Stimulated activated CD8-positive, alpha-beta memory T cell treated with anti-CD3 and anti-CD28 coated beads, Interleukin-2, amount 100 ng/mL, for 48 hours (primary cell): Measurements from ENCODE around the gene CELF5.
"Not testable (repeated sequence)": the region's sequence is repeated elsewhere in the genome, so short reads cannot be mapped to it uniquely, and the experiment has no call there.

Experiments used
- DNase-seq, 2 donors: peaks; one replicate each; pipeline ENCODE4 v3.0.0-alpha.2; 2020; ENCODE audit warnings: low read depth in 2 of 2

CELF5 gene

DNA sequence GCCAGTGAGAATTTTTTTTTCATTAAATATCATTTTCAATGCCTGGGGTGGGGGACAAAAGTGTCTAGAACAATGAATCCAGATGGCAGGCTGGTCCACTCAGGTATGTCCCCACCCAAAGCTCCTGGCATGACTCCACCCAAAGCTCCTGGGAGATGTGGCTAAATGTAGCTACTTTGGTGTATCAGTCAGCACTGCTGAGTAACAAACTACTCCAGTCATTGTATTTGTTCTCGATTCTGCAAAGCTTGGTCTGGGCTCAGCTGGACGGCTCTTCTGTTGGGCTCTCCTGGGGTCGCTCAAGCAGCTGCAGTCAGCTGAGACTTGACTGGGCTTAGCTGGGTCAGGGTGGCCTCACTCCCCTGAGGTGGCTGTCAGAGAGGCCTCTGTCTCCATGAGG is 48.5 kb downstream of the CELF5 start:
- DNase-seq, result no peak

- no peak for DNase-seq
Observed at GRCh38 chr19:3274245-3274941, 49.9 kb downstream of the CELF5 start.

DNA sequence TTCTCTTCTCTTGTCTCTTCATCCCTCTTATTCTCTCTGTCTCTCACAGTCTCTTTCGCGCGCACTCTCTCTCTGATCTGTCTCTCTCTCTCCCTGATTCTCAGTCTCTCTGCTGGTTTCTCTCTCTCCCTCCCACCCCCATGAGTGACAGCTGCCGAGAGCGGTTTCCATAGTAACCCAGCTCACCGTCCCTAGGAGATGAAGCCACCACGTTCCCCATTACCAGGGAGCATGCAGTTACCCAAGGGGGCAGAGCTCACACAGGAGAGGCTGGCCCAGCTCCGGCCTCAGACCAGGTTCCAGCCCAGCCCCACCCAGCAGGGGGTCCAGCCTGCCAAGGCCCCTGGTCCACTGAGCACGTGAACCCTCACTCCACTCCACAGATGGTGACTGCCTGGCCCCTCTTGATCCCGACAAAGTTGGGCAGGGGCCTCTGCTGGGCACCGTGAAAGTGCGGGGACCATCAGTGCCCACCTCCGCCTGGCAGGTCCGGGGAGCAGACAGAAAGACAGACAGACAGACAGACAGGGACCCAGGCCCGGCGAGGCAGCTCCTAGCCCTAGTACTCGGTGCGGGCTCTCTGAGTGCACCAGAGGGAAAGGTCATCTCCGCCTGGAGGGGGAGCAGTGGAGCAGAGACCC is 50.6 kb downstream of the CELF5 start:
- peak in 1 of 2 donors; percentile 28 for DNase-seq

DNA sequence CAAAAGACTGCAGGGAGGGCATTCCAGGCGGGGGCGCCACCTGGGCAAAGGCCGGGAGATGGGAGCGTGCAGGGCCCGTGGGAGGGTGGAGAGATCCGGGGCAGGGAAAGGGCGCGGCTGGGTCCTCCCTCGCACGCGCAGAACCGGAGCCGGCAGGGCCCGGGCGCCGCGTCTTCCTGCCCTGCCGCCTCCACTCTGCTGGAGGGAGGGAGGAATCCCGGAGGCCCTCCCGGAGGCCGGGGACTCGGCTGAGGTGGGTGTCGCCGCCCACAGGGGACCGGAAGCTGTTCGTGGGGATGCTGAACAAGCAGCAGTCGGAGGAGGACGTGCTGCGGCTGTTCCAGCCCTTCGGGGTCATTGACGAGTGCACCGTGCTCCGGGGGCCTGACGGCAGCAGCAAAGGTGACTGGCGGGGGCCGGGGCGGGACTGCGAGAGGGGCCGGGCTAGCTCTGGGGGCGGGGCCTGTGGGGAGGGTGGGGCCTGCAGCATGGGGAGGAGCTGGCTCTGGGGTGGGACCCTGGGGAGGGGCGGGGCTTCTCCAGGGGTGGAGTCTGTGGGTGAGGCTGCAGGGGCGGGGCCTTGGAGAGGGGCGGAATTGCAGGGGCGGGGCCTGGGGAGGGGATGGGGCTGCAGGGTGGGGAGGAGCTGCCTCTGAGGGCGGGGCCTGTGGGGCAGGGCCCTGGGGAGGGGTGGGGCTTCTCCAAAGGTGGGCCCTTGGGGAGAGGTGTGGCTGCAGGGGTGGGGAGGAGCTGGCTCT is 51.3 kb downstream of the CELF5 start:
- DNase-seq, result peak; percentile 87 to 92

DNA sequence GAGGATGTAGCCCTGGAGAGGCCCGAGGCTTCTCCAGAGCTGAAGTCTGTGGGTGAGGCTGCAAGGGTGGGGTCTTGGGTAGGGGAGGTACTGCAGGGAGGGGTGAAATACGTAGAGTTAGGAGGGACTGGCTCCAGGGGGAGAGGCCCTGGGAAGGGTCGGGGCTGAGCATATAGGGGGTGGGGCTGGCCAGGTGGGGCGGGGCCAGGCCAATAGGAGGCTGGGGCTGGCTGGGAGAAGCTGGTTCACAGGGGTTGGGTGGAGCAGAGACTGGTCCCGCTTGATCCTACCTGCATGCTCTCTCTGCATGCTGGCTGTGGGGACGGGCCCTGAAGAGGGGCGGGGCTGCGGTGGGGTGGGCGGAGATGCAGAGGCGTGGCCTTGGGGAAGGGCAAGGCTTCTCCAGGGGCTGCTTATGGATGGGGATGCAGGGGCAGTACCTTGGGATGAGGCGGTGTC is 51.9 kb downstream of the CELF5 start:
- peak in 1 of 2 donors; percentile 39 for DNase-seq

GRCh38 chr19:3277649-3278048 is 53.2 kb downstream of the CELF5 start:
- DNase-seq, result no peak

- no peak for DNase-seq
Observed at GRCh38 chr19:3278294-3278693, 53.8 kb downstream of the CELF5 start.

DNA sequence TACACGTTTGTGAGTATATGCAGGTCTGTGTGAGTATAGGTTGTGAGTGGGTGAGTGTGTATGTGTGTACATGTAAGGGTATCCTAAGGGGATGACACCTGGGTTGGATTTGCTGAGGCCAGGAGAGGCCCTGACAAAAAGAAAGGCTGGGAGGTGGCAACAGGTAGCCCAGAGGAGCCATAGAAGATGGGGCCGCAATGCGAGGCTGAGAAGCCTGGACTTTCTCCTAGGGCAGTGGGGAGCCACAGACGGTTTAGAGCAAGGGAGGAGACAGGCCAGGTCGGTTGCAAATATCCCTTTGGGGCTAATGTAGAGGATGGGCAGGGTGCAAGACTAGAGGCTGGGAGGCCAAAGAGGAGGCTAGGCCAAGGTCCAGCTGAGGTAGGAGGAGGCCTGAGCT is 54.3 kb downstream of the CELF5 start:
- DNase-seq, result no peak

- DNase-seq, result no peak
Observed at GRCh38 chr19:3279306-3279705, 54.8 kb downstream of the CELF5 start.

- DNase-seq, result no peak
Observed at GRCh38 chr19:3281026-3281425, 56.6 kb downstream of the CELF5 start.

GRCh38 chr19:3282155-3282554 is 57.7 kb downstream of the CELF5 start:
- DNase-seq, result no peak

- DNase-seq, result no peak
Observed at GRCh38 chr19:3282564-3282963, 58.1 kb downstream of the CELF5 start.

GRCh38 chr19:3283246-3283751 is 58.8 kb downstream of the CELF5 start:
- no peak for DNase-seq

DNA sequence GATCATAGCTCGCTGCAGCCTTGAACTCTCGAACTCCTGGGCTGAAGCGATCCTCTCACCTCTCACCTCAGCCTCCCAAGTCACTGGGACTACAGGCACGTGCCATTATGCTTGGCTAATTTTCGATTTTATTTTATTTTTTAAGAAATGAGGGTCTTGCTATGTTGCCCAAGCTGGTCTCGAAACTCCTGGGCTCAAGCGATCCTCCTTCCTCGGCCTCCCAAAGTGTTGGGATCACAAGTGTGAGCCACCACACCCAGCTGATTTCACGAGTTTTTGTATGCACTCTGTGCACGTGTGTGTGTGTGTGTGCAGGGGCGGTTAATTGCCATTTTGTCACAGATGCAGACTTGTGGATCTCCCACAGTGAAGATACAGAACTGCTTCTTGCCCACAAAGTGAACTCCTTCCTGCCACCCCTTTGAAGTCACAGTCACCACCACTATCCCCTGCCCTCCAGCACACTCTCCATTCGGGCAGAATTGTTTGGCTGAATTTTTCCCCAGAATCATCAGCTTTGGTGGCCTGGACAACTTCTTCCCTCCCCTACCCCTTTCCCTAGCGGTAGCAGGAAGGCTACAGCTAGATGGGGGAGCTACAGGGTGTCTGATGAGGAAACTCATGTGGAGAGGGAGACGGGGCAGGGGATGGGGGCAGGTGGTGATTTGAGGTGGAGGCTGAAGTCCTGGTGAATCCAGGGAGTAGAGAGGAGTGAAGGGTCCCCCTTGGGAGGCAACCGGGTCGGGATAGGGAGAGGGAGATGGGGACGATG is 59.6 kb downstream of the CELF5 start:
- DNase-seq, result no peak

DNA sequence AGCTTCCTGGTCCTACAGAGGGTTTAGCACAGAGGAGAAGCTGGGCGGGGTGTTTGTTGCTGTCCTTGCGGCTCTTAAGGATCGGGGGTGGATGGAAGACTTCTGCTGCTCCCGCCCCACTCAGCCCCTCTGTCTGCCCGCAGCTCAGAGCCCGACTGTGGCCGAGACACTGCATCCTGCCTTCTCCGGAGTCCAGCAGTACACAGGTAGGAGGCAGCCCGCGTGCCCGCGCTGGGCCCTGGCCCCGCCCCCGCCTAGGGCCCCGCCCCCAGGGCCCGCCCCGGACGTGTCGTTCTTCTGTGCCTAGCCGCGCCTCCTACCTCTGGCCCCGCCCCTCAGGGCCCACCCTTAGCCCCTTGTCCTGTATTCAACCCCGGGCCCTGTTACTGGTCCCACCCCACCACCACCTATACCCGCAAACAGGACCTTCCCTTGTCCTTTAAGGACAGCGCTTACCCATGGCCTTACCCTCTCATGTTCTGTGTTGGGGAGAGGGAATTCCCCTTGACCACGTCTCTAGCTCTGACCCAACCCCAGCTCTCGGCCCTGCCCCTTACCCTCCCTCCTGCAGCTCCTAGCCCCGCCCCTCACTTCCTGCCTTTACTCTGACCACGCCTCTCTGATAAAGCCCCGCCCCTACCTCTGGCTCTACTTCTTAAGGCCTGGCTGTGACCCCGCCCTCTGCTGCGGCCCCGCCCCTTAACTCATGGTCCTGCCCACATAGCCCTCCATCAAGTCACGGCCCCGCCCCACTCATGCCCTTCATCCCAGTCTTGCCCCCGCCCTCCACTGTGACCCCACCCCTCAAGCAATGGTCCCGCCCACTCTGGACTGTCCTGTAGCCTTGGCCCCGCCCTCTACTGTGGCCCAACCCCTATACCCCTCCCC is 60.5 kb downstream of the CELF5 start:
- peak; percentile 68 to 82 for DNase-seq

GRCh38 chr19:3285647-3286176 is 61.3 kb downstream of the CELF5 start:
- peak in 1 of 2 donors; percentile 32 for DNase-seq

- no peak for DNase-seq
Observed at GRCh38 chr19:3287814-3288213, 63.4 kb downstream of the CELF5 start.

DNA sequence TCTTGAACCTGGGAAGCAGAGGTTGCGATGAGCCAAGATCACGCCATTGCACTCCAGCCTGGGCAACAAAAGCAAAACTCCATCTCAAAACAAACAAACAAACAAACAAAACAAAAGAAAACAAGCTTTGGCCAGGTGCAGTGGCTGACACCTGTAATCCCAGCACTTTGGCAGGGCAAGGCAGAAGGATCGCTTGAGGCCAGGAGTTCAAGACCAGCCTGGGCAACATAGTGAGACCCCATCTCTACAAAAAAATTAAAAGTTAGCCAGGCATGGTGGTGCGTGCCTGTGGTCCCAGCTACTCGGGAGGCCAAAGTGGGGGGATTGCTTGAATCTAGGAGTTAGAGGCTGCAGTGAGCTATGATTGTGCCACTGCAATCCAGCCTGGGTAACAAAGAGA is 64.0 kb downstream of the CELF5 start:
- DNase-seq, result not testable (repeated sequence)

- no peak for DNase-seq
Observed at GRCh38 chr19:3289971-3290569, 65.6 kb downstream of the CELF5 start.

DNA sequence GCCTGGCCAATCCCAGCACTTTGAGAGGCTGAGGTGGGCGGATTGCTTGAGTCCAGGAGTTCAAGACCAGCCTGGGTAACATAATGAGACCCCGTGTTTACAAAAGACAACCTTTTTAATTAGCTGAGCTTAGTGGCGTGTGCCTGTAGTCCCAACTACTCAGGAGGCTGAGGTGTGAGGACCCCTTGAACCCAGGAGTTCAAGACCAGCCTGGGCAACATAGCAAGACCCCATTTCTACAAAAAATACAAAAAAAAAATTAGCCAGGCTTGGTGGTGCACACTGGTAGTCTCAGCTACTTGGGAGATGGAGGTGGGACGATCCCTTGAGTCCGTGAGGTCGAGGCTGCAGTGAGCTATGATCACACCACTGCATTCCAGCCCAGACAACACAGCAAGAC is 66.4 kb downstream of the CELF5 start:
- not testable (repeated sequence) for DNase-seq
